ENCODE data around the gene PIMREG.

PIMREG gene

GRCh38 chr17:6476076-6476809 lies 32.0 kb downstream of the PIMREG start:
- in situ Hi-C loops (cut with MboI; ENCODE audit: low sequenced_read_pairs, unreplicated experiment) = no loop called here
- no peak for TF ChIP-seq CTCF (IDR thresholded peaks at IDR 0.05; ENCODE audit: borderline replicate concordance, control extremely low read depth, extremely low read depth, insufficient read depth, missing control alignments)
- no peak for DNase-seq (ENCODE audit: low spot score)

GRCh38 chr17:6476810-6477179 lies 32.5 kb downstream of the PIMREG start:
- in situ Hi-C loops (cut with MboI; ENCODE audit: low sequenced_read_pairs, unreplicated experiment) = no loop called here
- TF ChIP-seq CTCF (IDR thresholded peaks at IDR 0.05; ENCODE audit: borderline replicate concordance, control extremely low read depth, extremely low read depth, insufficient read depth, missing control alignments) = no peak
- no peak for DNase-seq (ENCODE audit: low spot score)

GRCh38 chr17:6477831-6478383 lies 33.7 kb downstream of the PIMREG start:
- no peak for TF ChIP-seq CTCF (IDR thresholded peaks at IDR 0.05; ENCODE audit: borderline replicate concordance, control extremely low read depth, extremely low read depth, insufficient read depth, missing control alignments)
- in situ Hi-C loops (cut with MboI; ENCODE audit: low sequenced_read_pairs, unreplicated experiment) = no loop called here
- DNase-seq (ENCODE audit: low spot score) = no peak

DNA sequence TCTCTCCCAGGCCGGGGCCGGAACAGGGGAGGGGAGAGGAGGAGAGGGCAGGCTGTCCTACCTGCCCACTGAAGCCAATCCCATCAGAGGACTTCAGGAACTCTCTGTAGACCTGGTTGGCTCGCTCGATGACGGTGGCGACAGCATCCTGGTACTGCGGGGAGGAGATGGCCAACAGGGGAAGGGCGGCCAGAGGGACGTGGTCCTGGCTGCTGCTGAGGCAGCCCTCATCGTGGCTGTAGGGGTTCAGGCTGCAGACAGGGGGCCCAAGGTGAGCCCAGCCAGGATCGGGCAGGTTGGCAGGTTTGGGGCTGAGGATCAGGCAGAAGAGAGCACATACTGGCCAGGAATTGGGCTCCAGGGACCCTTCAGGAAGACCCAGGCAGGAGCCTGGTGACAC lies 34.2 kb downstream of the PIMREG start:
- in situ Hi-C loops (cut with MboI; ENCODE audit: low sequenced_read_pairs, unreplicated experiment) = no loop called here
- TF ChIP-seq CTCF (IDR thresholded peaks at IDR 0.05; ENCODE audit: borderline replicate concordance, control extremely low read depth, extremely low read depth, insufficient read depth, missing control alignments) = no peak
- DNase-seq (ENCODE audit: low spot score) = no peak

DNA sequence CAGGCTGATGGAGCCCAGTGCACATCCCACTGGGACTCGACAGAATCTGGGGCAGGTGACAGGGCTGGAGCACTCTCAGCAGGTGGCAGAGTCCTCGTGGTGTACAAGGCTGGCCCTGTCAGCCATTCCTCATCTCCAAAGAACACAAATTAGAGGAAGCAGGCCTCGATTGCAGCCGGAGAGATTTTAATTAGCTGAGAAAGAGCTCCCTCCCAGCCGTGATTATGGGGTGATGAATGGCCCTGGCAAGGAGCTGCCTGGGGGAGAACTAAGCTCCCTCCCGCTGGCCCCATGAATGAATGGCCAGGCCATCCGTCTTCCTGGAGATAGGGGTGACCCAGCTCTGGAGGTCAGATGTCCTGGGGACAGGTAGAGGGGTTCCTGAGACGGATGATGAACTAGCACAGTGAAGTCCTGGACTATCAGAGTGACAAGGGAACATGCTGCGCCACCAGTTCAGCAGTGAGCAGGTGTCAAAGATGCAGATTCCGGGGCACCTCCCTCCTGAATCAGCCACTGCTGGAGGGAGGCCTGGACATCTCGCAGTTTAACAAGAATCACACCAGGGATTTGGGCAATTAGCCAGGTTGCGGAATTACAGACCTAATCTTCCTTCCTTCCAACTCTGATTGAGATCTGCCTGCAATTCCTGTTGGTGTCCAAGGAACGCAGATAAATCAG lies 35.5 kb downstream of the PIMREG start:
- peak; percentile 26 for DNase-seq (ENCODE audit: low spot score)
- TF ChIP-seq CTCF (IDR thresholded peaks at IDR 0.05; ENCODE audit: borderline replicate concordance, control extremely low read depth, extremely low read depth, insufficient read depth, missing control alignments) = no peak
- in situ Hi-C loops (cut with MboI; ENCODE audit: low sequenced_read_pairs, unreplicated experiment) = no loop called here

DNA sequence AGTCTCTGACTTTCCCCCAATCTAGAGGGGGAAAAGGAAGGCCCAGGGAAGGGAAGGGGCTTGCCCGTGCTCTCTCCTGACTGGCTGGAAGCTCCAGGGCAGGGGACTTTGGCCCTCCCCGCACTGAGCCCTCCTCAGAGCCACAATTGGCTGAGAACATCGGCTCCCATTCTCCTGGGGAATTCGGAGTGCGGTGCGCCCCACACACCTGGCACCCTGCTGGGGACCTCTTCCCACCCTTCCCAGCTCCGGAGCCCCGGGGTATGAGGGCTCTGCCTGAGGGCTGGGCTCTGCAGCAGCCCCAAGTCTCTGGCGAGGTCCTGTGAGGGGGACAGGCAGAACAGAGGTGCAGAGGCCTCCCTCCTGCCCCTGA lies 36.0 kb downstream of the PIMREG start:
- in situ Hi-C loops (cut with MboI; ENCODE audit: low sequenced_read_pairs, unreplicated experiment) = no loop called here
- DNase-seq (ENCODE audit: low spot score) = peak; percentile 30
- no peak for TF ChIP-seq CTCF (IDR thresholded peaks at IDR 0.05; ENCODE audit: borderline replicate concordance, control extremely low read depth, extremely low read depth, insufficient read depth, missing control alignments)

All from GM13976 (cell line).